ENCODE results near the gene SLC43A3. TPM values are rescaled to one million over a fixed set of nuclear protein-coding genes. Genes with fewer than 3 reads are reported as not detected.

SLC43A3 gene
- total RNA-seq: 41.4 and 114 TPM in 2 replicates

GRCh38 chr11:57426929-57427726 lies at the start of gene SLC43A3:
TSS of gene SLC43A3 (minus strand) at chr11:57427121. CDS start at chr11:57426172, 949 bp downstream.

GRCh38 chr11:57460022-57460757 lies 33.3 kb upstream of the SLC43A3 start, which contains the start of gene RTN4RL2:
TSS of gene RTN4RL2 (plus strand) at chr11:57460528. CDS start at chr11:57460866, 338 bp downstream.

GRCh38 chr11:57390535-57390934 lies 36.4 kb downstream of the SLC43A3 start, which contains the start of gene PRG2:
TSS of gene PRG2 (minus strand) at chr11:57390650. CDS start at chr11:57389944, 706 bp downstream.

GRCh38 chr11:57380975-57381374 lies 45.9 kb downstream of the SLC43A3 start, which contains the start of gene PRG3:
TSS of gene PRG3 (minus strand) at chr11:57381150. CDS start at chr11:57380708, 442 bp downstream.

Other genes starting within 250 kb of the SLC43A3 start
- not detected in 2 replicates for gene LRRC55, start 245.2 kb downstream of the SLC43A3 start, total RNA-seq
- under 0.01 and 0.56 TPM in 2 replicates for gene APLNR, start 189.9 kb downstream of the SLC43A3 start, total RNA-seq
- 72.4 and 85.3 TPM in 2 replicates for gene TNKS1BP1, start 102.2 kb downstream of the SLC43A3 start, total RNA-seq
- 37.2 and 120 TPM in 2 replicates for gene SSRP1, start 91.2 kb downstream of the SLC43A3 start, total RNA-seq
- gene P2RX3, start 88.8 kb downstream of the SLC43A3 start, total RNA-seq: not detected in 2 replicates
- not detected in 2 replicates for gene PRG3, start 46.0 kb downstream of the SLC43A3 start, total RNA-seq
- gene PRG2, start 36.5 kb downstream of the SLC43A3 start, total RNA-seq: under 0.01 and 2.3 TPM in 2 replicates
- not detected in 2 replicates for gene RTN4RL2, start 33.4 kb upstream of the SLC43A3 start, total RNA-seq
- gene SLC43A1, start 88.6 kb upstream of the SLC43A3 start, total RNA-seq: 7.5 and 13.0 TPM in 2 replicates
- gene TIMM10, start 103.6 kb upstream of the SLC43A3 start, total RNA-seq: 43.1 and 59.2 TPM in 2 replicates
- not detected in 2 replicates for gene SMTNL1, start 110.5 kb upstream of the SLC43A3 start, total RNA-seq
- gene UBE2L6, start 140.6 kb upstream of the SLC43A3 start, total RNA-seq: 32.0 and 40.9 TPM in 2 replicates
- gene SERPING1, start 170.6 kb upstream of the SLC43A3 start, total RNA-seq: 1.7 and 21.4 TPM in 2 replicates
- 2.8 TPM in 1 of 2 replicates, not detected in the other for gene YPEL4, start 222.8 kb upstream of the SLC43A3 start, total RNA-seq
- 14.4 and 23.6 TPM in 2 replicates for gene CLP1, start 230.6 kb upstream of the SLC43A3 start, total RNA-seq
- gene ZDHHC5, start 241.0 kb upstream of the SLC43A3 start, total RNA-seq: 29.9 and 50.4 TPM in 2 replicates

All from regular cardiac myocyte (primary cell).